Astrocyte of the spinal cord (primary cell): ENCODE results near the gene ABCA13.

ENCODE experiments used
- DNase-seq: peaks from one replicate; pipeline ENCODE4 v3.0.0; 2011; ENCODE audit warnings: low read depth, low spot score
- H3K4me3 ChIP-seq: 2 replicates; pipeline ENCODE4 v1.5.1; 2011; ENCODE audit warnings: low read depth, mild to moderate bottlenecking, low read length, moderate library complexity
- in situ Hi-C: cut with HindIII; loops from 2 replicates; pipeline ENCODE4 v1.10.0; 2017; ENCODE audit warnings: low sequenced_read_pairs
- TF ChIP-seq, protein P1 (sequence below): IDR thresholded peaks from 2 replicates; pipeline ENCODE4 v1.5.1; 2012; ENCODE audit warnings: low read depth, mild to moderate bottlenecking, low read length, inconsistent platforms

ABCA13 gene

DNA sequence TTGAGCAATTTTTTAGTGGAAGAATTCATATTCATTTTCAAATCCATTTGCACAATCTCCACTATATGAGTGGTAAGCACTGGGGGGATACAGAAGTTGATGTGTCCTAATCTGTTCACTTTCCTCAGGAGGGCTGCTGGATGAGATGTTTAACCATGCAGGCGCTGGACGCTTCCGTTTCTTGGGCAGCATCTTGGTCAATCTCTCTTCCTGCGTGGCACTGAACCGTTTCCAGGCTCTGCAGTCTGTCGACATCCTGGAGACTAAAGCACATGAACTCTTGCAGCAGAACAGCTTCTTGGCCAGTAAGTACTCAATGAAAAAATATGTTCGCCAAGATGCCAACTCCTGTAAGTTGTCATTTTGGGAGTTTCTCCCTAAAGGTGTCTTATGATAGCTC is 179.3 kb downstream of the ABCA13 start:
- no peak for DNase-seq
- no peak overlapping the region for H3K4me3 ChIP-seq
- TF ChIP-seq, protein P1, sequence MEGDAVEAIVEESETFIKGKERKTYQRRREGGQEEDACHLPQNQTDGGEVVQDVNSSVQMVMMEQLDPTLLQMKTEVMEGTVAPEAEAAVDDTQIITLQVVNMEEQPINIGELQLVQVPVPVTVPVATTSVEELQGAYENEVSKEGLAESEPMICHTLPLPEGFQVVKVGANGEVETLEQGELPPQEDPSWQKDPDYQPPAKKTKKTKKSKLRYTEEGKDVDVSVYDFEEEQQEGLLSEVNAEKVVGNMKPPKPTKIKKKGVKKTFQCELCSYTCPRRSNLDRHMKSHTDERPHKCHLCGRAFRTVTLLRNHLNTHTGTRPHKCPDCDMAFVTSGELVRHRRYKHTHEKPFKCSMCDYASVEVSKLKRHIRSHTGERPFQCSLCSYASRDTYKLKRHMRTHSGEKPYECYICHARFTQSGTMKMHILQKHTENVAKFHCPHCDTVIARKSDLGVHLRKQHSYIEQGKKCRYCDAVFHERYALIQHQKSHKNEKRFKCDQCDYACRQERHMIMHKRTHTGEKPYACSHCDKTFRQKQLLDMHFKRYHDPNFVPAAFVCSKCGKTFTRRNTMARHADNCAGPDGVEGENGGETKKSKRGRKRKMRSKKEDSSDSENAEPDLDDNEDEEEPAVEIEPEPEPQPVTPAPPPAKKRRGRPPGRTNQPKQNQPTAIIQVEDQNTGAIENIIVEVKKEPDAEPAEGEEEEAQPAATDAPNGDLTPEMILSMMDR = no peak
- in situ Hi-C loops = no loop called here

DNA sequence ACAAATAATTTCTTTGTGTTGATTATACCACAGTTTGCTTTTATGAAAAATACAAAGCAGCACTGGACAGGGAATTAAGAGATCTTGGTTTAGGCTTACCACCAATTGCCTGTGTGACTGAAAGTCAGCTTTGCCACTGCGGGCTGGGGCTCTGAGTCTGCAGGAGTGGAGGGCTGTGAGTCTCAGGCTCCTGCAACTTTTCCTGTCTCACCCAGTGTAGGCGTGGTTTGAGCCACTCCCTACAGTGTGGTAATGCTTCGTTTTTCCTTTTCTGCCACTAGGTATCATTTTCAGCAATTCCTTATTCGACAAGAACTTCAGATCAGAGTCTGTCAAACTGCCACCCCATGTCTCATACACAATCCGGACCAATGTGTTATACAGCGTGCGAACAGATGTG is 180.6 kb downstream of the ABCA13 start:
- in situ Hi-C loops = no loop called here
- TF ChIP-seq, protein P1 = no peak
- no peak for DNase-seq
- no peak overlapping the region for H3K4me3 ChIP-seq

DNA sequence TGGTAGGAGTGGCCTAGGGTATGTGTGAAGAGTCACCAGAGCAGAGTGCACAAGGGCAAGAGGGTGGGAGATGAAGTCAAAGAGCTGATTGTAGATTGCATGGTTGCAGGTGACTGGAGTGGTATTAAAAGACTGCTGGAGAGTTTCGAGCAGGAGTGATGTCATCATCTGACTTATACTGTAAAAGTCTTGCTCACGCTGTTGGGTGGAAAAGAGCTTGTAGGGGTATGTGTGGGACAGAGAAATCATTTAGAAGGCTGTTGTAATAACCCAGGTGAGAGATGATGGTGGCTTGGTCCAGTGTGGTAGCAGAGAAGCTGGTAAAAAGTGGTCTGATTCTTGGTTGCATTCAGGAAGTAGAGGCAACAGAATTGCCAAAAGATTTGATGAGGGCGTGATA is 184.1 kb downstream of the ABCA13 start:
- no peak overlapping the region for H3K4me3 ChIP-seq
- in situ Hi-C loops = no loop called here
- no peak for DNase-seq
- TF ChIP-seq, protein P1 = no peak

DNA sequence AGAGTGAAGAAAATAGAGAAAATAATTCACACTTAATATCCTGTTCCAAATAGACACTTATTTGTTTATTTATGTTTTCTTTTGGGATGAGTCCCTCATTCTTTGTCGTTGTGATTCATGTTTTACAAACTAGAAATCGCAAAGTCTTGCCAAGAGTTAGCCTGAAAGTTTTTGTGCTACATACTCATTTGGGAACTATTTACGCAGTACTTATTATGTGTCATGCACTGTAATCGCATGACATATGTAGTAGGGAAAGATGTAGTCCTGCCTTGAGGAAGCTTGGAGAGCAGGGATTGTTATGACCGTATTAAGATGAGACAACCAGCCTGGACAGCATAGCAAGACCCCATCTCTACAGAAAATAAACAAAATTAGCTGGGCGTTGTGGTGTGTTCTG is 189.3 kb downstream of the ABCA13 start:
- in situ Hi-C loops = no loop called here
- TF ChIP-seq, protein P1 = no peak
- no peak overlapping the region for H3K4me3 ChIP-seq
- DNase-seq = peak; percentile 13

DNA sequence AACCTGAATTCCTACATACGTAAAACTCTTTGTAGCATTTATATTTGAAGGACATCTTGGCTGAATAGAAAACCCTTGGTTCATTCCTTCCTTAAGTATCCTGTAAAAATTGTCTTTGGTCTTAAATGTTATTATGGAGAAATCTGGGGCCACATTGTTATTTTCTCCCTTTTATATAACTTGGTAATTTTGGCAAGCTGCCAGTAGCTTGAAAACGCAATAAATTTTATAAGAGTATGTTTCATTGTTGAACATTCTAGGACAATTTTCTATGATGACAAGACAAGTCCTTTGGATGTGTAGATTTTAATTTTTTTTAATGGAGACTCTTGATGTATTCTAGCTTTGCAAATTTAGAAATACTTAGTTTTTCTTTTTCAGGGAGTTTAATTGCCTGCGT is 191.9 kb downstream of the ABCA13 start:
- no peak overlapping the region for H3K4me3 ChIP-seq
- in situ Hi-C loops = no loop called here
- DNase-seq = no peak
- TF ChIP-seq, protein P1 = no peak

DNA sequence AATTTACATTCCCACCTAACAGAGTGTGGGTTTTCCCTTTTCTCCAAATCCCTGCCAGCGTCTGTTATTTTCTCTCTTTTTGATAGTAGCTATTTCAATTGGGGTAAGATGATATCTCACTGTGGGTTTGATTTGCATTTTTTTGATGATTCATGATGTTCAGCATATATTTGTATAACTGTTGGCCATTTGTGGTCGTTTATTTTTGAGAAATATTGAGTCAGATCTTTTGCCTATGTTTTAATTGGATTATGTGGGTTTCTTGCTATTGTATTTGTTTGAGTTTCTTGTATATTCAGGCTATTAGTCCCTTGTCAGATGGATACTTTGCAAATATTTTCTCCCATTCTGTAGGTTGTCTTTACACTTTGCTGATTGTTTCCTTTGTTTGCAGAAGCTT is 193.8 kb downstream of the ABCA13 start:
- H3K4me3 ChIP-seq = no peak overlapping the region
- peak; percentile 55 for DNase-seq
- TF ChIP-seq, protein P1 = no peak
- in situ Hi-C loops = no loop called here

DNA sequence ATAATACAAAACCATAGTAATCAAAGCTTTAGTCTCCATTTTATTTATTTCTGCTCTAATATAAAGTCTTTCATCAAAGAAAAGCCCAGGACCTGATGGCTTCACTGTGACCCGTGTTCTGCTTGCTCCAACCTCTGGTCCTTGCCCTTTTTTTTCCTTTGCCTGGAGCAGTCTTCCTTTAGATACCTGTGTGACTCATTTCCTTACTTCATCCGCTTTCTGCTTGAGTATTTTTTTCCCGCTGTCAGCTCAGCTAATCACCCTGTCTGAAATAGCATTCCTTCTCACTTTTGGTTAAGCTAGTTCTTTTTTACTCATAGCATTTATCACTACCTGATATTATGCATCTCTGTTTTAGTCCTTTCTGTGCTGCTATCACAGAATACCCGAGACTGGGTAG is 194.8 kb downstream of the ABCA13 start:
- TF ChIP-seq, protein P1 = no peak
- DNase-seq = peak; percentile 5
- H3K4me3 ChIP-seq = no peak overlapping the region
- in situ Hi-C loops = no loop called here
